Glomerular visceral epithelial cell (primary cell): ENCODE measurements around the gene RAB3C.

ENCODE experiments used
- DNase-seq: peaks from one replicate; pipeline ENCODE4 v3.0.0-alpha.2; 2016; ENCODE audit errors: extremely low spot score

Gene RAB3C

GRCh38 chr5:58731641-58732040, 148.8 kb downstream of the RAB3C start:
- no peak for DNase-seq

GRCh38 chr5:58735637-58736036, 152.8 kb downstream of the RAB3C start:
- DNase-seq, result no peak

GRCh38 chr5:58736214-58736613, 153.3 kb downstream of the RAB3C start:
- no peak for DNase-seq

- DNase-seq, result no peak
These were observed 154.8 kb downstream of the RAB3C start for GRCh38 chr5:58737671-58738070.

GRCh38 chr5:58738336-58738735, 155.5 kb downstream of the RAB3C start:
- no peak for DNase-seq

- DNase-seq, result no peak
These were observed 156.2 kb downstream of the RAB3C start for GRCh38 chr5:58739051-58739450.

GRCh38 chr5:58740956-58741355, 158.1 kb downstream of the RAB3C start:
- no peak for DNase-seq

- no peak for DNase-seq
These were observed 162.5 kb downstream of the RAB3C start for GRCh38 chr5:58745350-58745749.

GRCh38 chr5:58746321-58746720, 163.4 kb downstream of the RAB3C start:
- DNase-seq, result no peak

- DNase-seq, result no peak
These were observed 167.2 kb downstream of the RAB3C start for GRCh38 chr5:58750036-58750435.

GRCh38 chr5:58751222-58751837, 168.5 kb downstream of the RAB3C start:
- DNase-seq, result no peak

- no peak for DNase-seq
These were observed 169.2 kb downstream of the RAB3C start for GRCh38 chr5:58752104-58752503.

- no peak for DNase-seq
These were observed 170.6 kb downstream of the RAB3C start for GRCh38 chr5:58753446-58753845.

- no peak for DNase-seq
These were observed 171.4 kb downstream of the RAB3C start for GRCh38 chr5:58754250-58754649.

GRCh38 chr5:58755397-58755796, 172.5 kb downstream of the RAB3C start:
- no peak for DNase-seq

- DNase-seq, result no peak
These were observed 176.9 kb downstream of the RAB3C start for GRCh38 chr5:58759745-58760144.

GRCh38 chr5:58760222-58760621, 177.3 kb downstream of the RAB3C start:
- no peak for DNase-seq

GRCh38 chr5:58761407-58761806, 178.5 kb downstream of the RAB3C start:
- DNase-seq, result no peak

- no peak for DNase-seq
These were observed 180.5 kb downstream of the RAB3C start for GRCh38 chr5:58763390-58763789.

- no peak for DNase-seq
These were observed 181.3 kb downstream of the RAB3C start for GRCh38 chr5:58764199-58764598.

GRCh38 chr5:58765058-58765457, 182.2 kb downstream of the RAB3C start:
- no peak for DNase-seq

GRCh38 chr5:58767104-58767503, 184.2 kb downstream of the RAB3C start:
- DNase-seq, result no peak

- DNase-seq, result no peak
These were observed 187.3 kb downstream of the RAB3C start for GRCh38 chr5:58770136-58770535.

GRCh38 chr5:58771796-58772195, 188.9 kb downstream of the RAB3C start:
- DNase-seq, result no peak
